ENCODE data around the gene EIF4EBP2. TPM values are rescaled to one million over a fixed set of nuclear protein-coding genes. Genes with fewer than 3 reads are reported as not detected.

The EIF4EBP2 gene
- total RNA-seq, 1 experiment from 2014 or later: 93.2 TPM

GRCh38 chr10:70363971-70364771 is 39.8 kb upstream of the EIF4EBP2 start:
- H2BK15ac ChIP-seq (ENCODE audit: low read depth, low read length): no peak overlapping the region
- Mint-ChIP-seq H3K9me3 (no peaks in the 10 kb centered on the region), H3K27ac (peak overlapping the region in 2 of 3 experiments; percentile 81 to 83; a peak in 3 of 7 replicates), H3K27me3 (ENCODE audit: low read depth) (no peaks in the 10 kb centered on the region; the same call in 1 of the 2 replicates), H3K4me1 (peaks cover 11 to 21% of the 10 kb centered on the region in 2 experiments), H3K36me3 (ENCODE audit: insufficient read depth in 1 of 3, low read depth in 3 of 3) (peaks cover 0 to 2% (median 0%) of the 10 kb centered on the region in 3 experiments; a peak in 3 of 7 replicates), H3K4me3 (no peak overlapping the region; a peak in 1 of 5 replicates)
- no peak overlapping the region for H2AK5ac ChIP-seq (ENCODE audit: insufficient read length, low read length)
- H3K9ac ChIP-seq (ENCODE audit: extremely low read depth, insufficient read length, low read length): no peak overlapping the region
- no peak overlapping the region for H3K27ac ChIP-seq (ENCODE audit: insufficient read length, low read depth, low read length)
- H3K79me2 ChIP-seq (ENCODE audit: insufficient read depth, low read length): no peaks in the 10 kb centered on the region
- TF ChIP-seq CTCF (conservative IDR thresholded peaks at IDR 0.05): peak; percentile 96
- no CpG with 5 or more reads among the region's 15 CpGs for WGBS (ENCODE audit: extremely low coverage, insufficient read length, low lambda C conversion rate)
- H3K79me1 ChIP-seq (ENCODE audit: insufficient read depth, low read depth, low read length, poor library complexity, severe bottlenecking): no peaks in the 10 kb centered on the region
- H3K23ac ChIP-seq (ENCODE audit: insufficient read length, low read depth, low read length): no peak overlapping the region
- no peak overlapping the region for H3K18ac ChIP-seq (ENCODE audit: insufficient read length, low read depth, low read length)
- H3K4ac ChIP-seq (ENCODE audit: low read depth, low read length): no peak overlapping the region
- peak; percentile 93 for DNase-seq
- H3K23me2 ChIP-seq (ENCODE audit: insufficient read length, low read depth, low read length, poor library complexity, severe bottlenecking): no peaks in the 10 kb centered on the region
- H4K20me1 ChIP-seq (ENCODE audit: control insufficient read depth, insufficient read depth, insufficient read length): no peaks in the 10 kb centered on the region
- H3K4me1 ChIP-seq (ENCODE audit: insufficient read depth, low read length): no peaks in the 10 kb centered on the region
- H2BK12ac ChIP-seq (ENCODE audit: insufficient read length, low read depth, low read length): no peak overlapping the region
- no peaks in the 10 kb centered on the region for H3K9me3 ChIP-seq (ENCODE audit: control insufficient read depth, low read depth, low read length)
- H4K5ac ChIP-seq (ENCODE audit: insufficient read length, low read depth, low read length): no peak overlapping the region
- no peak overlapping the region for H4K8ac ChIP-seq (replicated peaks; ENCODE audit: insufficient read length, low read depth, low read length)
- no peak overlapping the region for H2BK120ac ChIP-seq (ENCODE audit: low read depth, low read length, poor library complexity, severe bottlenecking)
- no peak overlapping the region for H3K56ac ChIP-seq (ENCODE audit: insufficient read length, low read depth, low read length)
- 0 out of 2 replicates have a peak overlapping the region, but pooled peaks have one; percentile 9 for H3K14ac ChIP-seq (ENCODE audit: insufficient read depth, low read length)
- no peaks in the 10 kb centered on the region for H3K27me3 ChIP-seq (ENCODE audit: insufficient read depth, low read length)
- H3K4me2 ChIP-seq (ENCODE audit: insufficient read depth, insufficient read length, low read length): no peak overlapping the region
- H2BK5ac ChIP-seq (ENCODE audit: insufficient read length, low read length): no peak overlapping the region
- H2AFZ ChIP-seq (ENCODE audit: low read length): no peak overlapping the region
- H2BK20ac ChIP-seq (ENCODE audit: low read depth, low read length, poor library complexity, severe bottlenecking): no peak overlapping the region
- H4K91ac ChIP-seq (ENCODE audit: insufficient read length, low read depth, low read length): no peak overlapping the region
- no peak overlapping the region for H3T11ph ChIP-seq (ENCODE audit: low read length)

Data from H9 (cell line).